HG03565 (cell line): ENCODE measurements around the gene KRT15.

Experiments
- ATAC-seq: cut with Tn5 transposase; IDR thresholded peaks from one replicate; pipeline ENCODE4 v1.9.1; 2021; ENCODE audit warnings: mild to moderate bottlenecking, moderate library complexity; ENCODE audit not compliant: unreplicated experiment

The KRT15 gene

DNA sequence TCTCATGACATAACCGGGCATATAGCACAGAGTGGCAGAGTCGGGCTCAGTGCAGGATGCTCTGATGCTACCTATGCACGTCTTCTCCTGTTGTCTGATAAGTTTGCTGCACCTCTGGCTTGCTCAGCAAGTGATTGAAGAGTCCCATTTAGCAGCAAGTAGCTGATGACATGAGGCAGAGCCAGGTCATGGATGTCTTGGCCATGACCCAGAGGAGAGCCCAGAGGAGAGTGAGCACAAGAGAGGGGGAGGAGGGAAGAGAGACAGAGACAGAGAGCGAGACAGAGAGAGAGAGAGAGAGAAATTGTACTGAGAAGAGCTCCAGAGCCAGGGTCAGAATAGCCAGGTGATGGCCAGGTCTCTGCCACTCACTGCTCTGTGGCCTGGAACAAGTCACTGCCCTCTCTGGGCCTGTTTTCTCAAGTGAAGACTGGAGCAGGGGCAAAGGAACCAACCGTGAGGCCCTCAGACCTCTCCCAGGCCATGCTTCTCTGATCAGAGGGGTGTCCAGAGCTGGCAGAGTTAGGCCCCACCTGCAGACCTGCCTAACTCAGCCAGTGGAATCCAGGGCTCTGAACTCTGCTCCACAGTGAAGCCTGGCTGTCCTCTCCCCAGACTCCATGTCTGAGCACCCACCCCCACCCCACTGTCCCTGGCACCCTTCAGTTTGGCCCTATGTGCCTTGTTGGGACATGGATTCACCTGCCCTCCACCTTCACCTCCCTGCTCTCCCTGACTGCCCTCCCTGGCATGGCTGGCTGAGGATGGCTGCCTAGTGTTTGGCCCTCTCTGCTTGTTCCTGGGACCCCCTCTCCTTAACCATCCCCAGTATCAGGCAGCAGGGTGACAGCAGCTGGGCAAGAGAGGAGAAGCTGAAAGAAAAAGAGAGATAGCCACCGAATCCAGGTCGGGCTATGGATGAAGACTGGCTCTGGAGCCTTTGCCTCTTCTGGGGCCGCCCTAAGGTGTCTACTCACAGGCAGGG is 33.5 kb downstream of the KRT15 start:
- ATAC-seq: no peak

DNA sequence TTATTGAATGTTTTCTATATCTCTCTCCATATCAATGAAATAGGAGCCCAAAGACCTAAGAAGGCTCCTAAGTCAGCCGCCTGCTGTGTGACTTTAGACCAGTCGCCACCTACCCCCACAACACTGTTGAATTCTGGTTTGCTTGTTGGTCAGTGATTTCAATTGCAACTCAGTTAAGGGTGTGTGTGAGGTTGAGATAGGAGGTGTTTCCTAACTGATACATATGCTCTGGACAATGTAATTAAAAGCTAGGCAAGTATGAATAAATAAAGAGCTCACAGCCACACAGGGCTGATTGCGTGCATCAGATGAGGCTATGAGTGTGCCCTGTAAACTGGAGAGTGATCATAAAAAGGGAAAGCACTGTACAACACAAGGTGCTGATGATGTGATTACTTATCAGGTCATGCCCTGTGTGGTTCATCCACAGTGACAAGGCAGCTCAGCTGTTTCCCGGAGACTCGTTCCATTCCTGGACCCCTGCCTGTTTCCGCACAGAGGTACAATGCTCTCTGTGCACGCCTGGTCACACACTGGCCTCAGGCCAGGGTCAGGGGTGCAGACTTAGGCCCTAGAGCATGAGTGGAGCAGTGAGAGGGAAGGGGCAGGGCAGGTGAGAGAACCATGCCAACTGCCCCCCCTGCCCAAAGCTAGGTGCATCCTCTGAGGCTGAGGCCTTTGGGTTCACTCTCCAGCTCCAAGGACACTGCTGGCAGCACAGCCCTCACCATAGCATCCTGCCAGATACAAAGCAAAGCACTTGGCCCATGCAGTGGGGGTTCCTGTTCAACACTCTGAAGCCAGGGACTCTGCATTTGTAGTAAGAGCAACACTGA is 34.5 kb downstream of the KRT15 start:
- no peak for ATAC-seq

DNA sequence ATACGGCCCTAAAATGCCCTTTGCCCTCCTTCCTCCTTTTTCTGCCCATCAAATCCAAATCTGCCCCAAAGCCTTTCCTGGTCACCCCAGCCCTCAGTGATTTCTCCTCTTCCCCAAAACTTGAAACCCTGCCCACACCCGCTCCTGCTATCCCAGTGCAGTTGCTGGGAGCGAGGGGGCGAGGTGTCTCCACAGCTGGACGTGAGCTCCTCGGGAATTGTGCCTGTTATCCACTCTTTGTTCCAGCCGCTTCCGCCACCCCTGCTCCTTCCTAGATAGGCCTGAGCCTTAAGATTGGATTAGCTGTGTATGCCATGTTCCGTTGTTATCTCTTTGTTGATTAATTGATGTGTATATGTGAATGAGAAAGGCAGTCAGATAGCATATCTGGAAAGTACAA is 35.2 kb downstream of the KRT15 start:
- ATAC-seq: no peak

DNA sequence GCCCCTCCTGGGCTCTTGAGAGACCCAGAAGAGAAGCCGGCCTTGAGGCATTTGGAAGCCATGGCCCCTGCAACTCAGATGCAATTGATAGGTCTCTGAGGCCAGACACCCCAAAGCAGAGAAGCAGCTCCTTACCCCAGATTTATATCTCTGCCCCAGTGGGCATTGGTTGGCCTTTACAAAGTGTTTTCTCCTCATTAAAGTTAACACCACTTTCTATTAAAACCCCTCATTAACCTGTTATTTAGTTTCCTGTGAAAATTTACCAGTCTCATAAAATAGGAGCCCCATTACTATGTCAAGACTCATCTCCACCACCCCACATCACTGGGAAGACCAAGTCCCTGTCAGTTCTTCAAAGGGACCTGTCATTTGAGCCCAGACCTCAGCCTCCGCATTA is 37.7 kb downstream of the KRT15 start, which contains the start of gene KRT35:
Gene KRT35, minus strand, starts transcription at position 116 of the 400 bp plus-strand sequence. Its CDS starts 54 bp downstream, at position 62.
- ATAC-seq: no peak

DNA sequence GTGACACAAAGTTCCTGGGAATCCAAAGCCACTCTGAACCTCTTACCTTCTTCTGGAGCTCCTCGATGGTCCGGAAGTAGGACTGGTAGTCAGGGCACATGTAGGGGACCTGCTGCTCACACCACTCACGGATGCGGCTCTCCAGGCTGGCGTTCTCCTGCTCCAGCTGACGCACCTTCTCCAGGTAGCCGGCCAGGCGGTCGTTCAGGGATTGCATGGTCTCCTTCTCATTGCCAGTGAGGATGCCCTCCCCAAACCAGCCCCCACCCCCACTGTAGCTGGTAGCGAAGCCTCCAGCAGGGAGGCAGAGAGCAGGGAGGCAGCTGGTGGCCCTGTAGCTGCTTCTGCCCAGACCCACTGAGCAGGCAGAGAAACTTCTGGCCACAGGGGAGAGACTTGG is 38.1 kb downstream of the KRT15 start:
- ATAC-seq: no peak

DNA sequence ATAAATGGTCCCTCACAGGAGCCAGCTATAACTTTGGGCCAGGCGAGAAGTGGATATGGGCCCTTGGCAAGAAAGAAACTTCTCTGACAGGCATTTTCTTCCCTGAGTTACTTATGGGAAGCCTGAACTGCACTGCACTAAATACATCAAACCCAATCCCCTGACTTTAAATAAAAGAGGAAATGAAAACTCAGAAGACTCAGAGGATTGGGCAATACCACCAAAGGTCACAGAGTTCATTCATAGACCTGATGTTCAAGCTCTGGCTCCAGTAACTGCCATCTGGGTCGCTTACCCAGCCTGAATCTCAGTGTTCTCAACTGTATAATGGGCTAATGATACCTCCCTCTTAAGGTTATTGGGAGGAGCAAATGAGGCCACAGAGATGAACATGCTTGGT is 38.6 kb downstream of the KRT15 start:
- no peak for ATAC-seq

DNA sequence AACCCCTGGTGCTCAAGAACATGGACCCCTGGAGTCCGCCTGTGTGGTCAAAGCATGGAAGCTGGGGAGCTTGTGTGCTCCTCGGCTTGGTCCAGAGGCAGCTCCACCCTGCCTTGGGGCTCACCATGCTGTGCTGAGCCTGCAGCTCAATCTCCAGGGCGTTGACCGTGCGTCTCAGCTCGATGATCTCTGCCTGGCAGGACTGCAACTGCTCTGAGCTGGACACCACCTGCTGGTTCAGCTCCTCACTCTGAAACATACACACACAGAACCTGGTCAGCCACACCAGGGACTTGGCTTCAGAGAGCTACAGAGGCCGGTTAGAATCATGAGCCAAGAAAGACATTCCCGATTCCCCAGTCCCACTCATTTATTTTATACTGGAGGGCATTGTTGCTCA is 40.5 kb downstream of the KRT15 start:
- ATAC-seq: no peak

DNA sequence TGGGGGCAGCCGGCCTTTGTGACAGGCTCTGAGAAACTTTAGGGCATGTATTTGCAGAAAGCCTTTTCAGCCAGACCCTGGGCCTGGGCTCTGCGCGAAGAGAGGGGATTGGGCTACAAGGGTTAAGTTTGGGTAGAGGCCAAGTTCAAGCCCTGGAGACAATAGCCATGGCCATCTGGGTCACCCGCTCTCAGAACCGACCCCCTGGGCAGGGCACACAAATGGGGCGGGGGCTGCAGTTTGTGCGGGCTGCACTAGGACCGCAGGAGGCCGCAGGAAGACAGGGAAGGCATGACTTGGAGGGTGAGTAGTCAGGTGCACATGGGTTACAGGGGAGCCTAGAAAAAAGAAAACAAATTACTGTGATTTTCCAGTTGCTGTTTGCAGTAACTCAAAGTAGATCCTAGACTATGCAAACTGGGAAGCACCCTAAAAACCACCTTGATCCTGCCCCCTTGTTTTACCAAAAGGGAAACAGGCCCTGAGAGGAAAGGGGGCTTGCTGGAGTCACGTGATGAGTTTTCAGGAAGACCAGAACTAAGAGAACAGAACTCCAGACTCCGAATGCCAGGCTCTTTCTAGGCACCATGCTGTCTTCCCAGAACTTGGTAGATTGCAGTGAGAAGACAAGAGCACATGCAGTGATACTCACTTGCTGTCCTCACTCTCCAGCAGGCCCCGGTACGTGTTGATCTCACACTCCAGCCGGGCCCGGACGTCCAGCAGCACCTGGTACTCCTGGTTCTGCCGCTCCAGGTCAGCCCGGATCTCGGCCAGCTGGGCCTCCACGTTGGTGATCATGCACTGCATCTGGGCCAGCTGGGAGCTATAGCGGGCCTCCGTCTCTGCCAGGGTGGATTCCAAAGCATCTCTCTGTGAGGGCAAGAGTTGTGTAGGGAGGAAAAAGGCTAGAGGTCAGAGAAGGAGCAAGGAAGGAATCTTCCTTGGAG is 41.5 kb downstream of the KRT15 start:
- ATAC-seq: no peak

DNA sequence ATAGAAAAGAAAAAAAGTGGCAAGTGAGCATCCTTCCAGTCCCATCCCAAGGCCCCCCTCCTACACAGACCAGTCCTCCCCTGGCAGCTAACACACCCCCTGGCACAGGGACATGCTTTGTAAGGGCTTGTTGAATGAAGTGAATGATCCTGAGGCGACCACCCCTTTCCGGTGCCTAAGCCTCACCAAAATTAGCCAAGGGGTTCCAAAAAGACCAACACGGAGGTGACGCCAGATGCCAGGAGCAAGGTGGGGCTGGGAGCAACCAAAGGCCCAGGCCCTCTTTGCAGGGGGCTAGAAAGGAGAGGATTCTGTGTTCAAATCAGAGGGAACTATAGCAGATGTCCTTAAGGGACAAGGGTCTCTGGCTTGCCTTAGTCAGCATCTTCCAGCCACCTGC is 43.3 kb downstream of the KRT15 start:
- ATAC-seq: no peak

DNA sequence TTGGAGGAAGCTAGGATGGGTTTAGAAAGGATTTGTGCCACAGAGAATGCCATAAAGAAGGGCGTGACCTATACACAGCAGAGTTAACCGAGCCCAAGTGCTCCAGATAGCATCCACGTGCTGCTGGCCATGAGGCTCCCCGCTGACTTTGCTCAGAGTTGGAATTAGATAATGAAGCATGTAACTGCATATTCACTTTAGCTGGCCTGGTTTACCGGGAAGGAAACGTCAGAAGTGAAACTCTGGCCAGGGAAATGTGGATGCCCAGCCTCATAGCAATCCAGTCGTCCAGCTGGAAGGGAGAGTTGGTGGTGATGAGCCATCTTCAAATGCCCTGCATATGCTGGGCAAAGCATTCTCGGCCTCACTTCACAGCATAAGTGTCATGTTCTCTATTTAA is 43.8 kb downstream of the KRT15 start:
- ATAC-seq: no peak

DNA sequence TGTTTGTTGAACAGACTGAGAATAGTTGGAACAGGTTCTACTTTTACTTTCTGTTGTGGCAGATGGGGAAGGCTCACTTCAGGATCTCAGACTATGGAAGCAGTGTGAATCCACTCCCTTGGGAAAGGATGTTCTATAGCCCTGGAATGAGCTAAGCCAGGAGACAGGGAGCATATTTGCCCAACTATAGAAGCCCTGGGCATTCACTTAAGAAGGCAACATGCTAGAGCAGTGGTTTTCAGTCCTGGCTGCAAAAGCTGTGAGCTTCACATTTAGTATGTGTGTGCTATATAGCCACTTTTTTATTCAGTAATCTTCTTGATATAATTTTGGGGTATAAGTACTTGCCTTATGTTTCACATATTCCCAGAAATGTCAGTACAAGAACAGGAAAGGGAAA is 50.3 kb downstream of the KRT15 start:
- no peak for ATAC-seq

DNA sequence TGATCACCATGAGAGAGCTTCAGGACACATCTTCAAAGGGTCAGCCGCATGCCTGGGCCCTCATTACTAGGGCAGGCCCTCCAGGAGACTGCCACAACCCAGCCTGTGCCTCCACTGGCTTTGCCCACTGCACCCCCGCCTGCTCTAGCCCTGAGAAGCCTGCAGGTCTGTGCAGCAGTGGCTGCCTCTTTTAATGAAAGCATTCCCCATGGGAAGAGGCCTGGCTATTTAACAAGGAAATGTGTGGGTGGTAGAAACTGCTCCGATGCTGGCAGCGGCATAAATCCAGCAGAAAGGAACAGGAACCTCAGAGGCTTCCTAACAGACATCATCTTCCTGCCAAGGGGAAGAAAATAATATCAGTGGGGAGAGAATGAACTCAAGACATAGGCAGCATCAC is 51.1 kb downstream of the KRT15 start:
- no peak for ATAC-seq

DNA sequence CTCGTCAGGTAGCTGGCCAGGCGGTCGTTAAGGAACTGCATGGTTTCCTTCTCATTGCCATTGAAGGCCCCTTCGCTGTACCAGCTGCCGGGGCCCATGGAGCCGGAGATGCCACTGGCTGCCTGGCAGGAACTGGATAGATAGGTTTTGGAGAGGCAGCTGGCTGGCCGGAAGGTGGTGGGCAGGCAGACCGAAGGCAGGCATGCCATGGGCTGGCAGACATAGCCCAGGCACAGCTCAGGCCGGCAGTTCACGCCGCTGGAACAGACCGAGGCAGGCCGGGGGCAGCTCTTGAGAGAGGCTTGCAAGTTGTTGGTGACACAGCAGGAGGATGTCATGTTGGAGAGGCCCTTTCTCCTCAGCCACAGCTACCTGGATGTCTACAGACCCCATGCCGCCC is 51.7 kb downstream of the KRT15 start, which contains the start of gene KRT32:
Gene KRT32, minus strand, starts transcription at position 399 of the 400 bp plus-strand sequence. Its CDS starts 61 bp downstream, at position 338.
- ATAC-seq: no peak

DNA sequence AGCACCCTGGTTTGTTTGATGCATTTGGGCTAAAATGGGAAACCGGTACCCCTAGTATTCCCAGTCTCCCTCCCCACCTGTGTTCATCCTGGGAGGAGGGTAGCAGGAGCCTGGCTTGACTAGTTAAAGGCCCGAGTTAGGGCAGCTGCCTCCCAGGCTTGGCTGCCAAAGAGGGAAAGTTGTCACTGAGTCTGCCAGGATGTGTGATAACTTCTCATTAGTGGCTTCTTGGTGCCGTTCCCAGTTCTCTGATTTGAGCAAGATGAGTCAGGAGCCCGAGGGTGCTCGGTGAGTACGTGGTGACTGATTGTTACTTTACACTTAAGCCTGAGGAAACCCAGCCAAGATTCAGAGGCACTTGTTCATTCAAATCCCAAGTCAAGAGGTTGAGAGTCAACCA is 54.0 kb downstream of the KRT15 start:
- ATAC-seq: no peak

DNA sequence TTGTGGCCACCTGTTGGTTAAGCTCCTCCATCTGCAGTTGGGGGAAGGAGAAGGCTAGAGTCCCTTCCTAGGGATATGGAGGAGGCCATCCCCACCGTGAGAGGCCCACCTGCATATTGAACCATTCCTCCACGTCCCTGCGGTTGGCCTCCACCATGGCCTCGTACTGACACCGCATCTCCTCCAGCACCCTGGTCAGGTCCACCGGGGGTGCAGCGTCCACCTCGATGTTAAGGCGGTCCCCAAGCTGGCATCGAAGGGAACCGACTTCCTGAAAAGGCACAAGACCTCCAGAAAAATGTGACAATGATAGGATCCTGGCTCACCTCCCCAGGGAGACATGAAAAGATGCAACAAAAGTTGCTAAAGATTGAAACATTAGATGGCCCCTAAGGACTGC is 54.5 kb downstream of the KRT15 start:
- no peak for ATAC-seq

DNA sequence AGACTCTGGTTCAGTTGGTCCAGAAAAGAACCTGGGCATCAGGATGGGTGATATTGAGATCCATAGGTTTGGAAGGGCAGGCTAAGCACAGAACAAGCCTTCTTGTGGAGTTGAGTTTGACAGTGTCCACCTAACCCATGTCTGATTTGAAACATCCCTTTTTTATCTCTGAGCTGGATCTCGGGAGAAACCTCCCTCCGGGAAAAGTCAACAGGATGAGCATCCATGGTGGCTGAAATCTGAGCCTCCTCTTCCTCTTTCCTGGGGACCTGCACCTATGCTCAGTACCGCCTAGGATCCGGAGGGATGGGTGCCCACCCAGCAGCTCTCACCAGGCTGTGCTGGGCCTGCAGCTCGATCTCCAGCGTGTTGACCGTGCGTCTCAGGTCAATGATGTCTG is 54.9 kb downstream of the KRT15 start:
- no peak for ATAC-seq
